HL-60 (cell line): Measurements from ENCODE around the gene KIF26A.

Experiments used
- DNase-seq, 2 experiments: peaks; one replicate each; pipeline ENCODE4 v3.0.0-alpha.2; 2010 to 2020; ENCODE audit warnings: low read depth in 1 of 2, low spot score in 1 of 2
- H3K27ac ChIP-seq: fragments of 250-450 bp; sonication (Bioruptor Pico); replicated peaks from 2 replicates; pipeline ENCODE4 v1.5.1; 2020; ENCODE audit warnings: mild to moderate bottlenecking, moderate library complexity
- H3K27me3 ChIP-seq: fragments of 250-450 bp; sonication (Bioruptor Pico); 2 replicates; pipeline ENCODE4 v1.5.1; 2021; ENCODE audit warnings: mild to moderate bottlenecking, moderate library complexity; ENCODE audit not compliant: insufficient read depth, poor library complexity, severe bottlenecking
- H3K4me3 ChIP-seq: replicated peaks from 2 replicates; pipeline ENCODE4 v1.5.1; 2011; ENCODE audit warnings: mild to moderate bottlenecking, control low read depth, low read length; ENCODE audit not compliant: insufficient read depth
- CTCF ChIP-seq: IDR thresholded peaks from one replicate; pipeline ENCODE4 v1.5.1; 2011; ENCODE audit warnings: low read length, control low read depth, inconsistent platforms; ENCODE audit not compliant: insufficient read depth
- GABPA ChIP-seq: IDR thresholded peaks from 2 replicates; pipeline ENCODE4 v1.6.1; 2012; ENCODE audit warnings: low read depth
- POLR2AphosphoS5 ChIP-seq: IDR thresholded peaks from 2 replicates; pipeline ENCODE4 v1.6.1; 2012; ENCODE audit warnings: low read depth
- REST ChIP-seq: IDR thresholded peaks from 2 replicates; pipeline ENCODE4 v1.6.1; 2012; ENCODE audit warnings: low read depth; ENCODE audit not compliant: insufficient replicate concordance
- SPI1 ChIP-seq: IDR thresholded peaks from 2 replicates; pipeline ENCODE4 v1.6.1; 2012; ENCODE audit warnings: low read depth, mild to moderate bottlenecking, borderline replicate concordance

The KIF26A gene

DNA sequence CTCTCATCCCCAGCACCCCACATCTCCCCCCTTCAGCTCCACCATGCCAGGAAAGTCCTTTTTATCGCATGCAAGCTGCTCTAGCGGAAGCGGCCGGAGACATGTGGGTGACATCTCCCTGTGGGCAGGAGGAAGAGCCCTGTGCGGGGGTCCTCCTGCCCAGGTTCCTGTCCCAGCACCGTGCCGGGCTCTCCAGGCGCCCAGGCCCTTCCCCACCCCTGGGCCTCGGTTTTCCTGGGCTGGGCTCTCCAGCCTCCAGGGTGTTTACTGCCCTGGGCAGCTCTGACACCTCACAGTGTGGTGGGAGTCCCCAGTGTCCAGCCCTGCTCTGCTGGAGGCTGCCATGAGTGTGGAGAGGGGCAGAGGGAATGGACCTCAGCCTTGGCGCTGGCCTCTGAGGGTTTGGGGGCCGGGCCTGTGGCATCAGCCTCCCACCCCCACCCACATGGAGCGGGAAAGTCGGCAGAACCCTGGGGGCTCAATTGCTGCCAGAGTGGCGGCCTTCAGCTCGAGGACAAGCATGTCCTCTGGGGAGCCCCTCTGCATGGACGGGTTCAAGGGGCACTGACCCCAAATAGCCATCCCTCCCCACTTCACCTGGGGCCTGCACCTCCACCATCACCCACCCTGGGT lies 36.0 kb upstream of the KIF26A start:
- DNase-seq: no peak
- H3K4me3 ChIP-seq: no peak overlapping the region
- no peaks in the 10 kb centered on the region for H3K27me3 ChIP-seq
- no peak overlapping the region for H3K27ac ChIP-seq
- TF ChIP-seq POLR2AphosphoS5 (no peak), GABPA (no peak), SPI1 (no peak), REST (no peak), CTCF (no peak)

- no peaks in the 10 kb centered on the region for H3K27me3 ChIP-seq
- no peak overlapping the region for H3K27ac ChIP-seq
- no peak for TF ChIP-seq CTCF
- no peak for TF ChIP-seq GABPA
- no peak for TF ChIP-seq POLR2AphosphoS5
- TF ChIP-seq REST: no peak
- no peak for TF ChIP-seq SPI1
- no peak overlapping the region for H3K4me3 ChIP-seq
- no peak for DNase-seq
Observed at GRCh38 chr14:104103061-104103445, 35.3 kb upstream of the KIF26A start.

DNA sequence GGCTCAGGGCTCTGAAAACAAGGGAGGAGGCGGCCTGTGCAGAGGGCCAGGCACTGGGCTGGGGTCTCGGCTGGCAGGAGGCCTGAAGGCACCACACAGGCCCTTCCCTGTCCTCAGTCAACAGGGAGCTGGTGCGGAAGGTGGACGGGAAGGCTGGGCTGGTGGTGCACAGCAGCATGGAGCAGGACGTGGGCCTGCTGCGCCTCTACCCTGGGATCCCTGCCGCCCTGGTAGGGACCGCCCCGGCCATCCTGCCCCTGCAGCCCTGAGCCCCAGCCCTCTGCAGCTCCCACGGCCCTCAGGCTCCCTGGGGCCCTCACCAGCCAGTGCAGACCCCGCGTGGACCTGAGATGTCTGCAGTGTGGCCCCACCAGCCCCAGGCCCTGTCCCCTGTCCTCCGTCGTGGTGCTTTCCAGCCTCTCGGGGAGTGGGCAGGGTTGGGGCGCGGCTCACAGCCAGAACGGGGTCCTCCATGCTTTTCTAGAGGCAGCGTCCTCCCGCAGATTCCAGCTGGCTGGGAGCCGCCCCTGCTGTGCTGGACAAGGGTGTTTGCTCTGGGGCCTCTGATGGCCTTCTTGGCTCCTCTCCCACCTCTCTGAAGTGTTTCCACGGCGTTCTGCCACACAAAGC lies 34.8 kb upstream of the KIF26A start:
- H3K27me3 ChIP-seq: no peaks in the 10 kb centered on the region
- TF ChIP-seq CTCF (no peak), REST (no peak), SPI1 (no peak), POLR2AphosphoS5 (no peak), GABPA (no peak)
- H3K27ac ChIP-seq: no peak overlapping the region
- H3K4me3 ChIP-seq: no peak overlapping the region
- DNase-seq: no peak
